ENCODE results near the gene JMJD1C.

- TF ChIP-seq, protein P1, sequence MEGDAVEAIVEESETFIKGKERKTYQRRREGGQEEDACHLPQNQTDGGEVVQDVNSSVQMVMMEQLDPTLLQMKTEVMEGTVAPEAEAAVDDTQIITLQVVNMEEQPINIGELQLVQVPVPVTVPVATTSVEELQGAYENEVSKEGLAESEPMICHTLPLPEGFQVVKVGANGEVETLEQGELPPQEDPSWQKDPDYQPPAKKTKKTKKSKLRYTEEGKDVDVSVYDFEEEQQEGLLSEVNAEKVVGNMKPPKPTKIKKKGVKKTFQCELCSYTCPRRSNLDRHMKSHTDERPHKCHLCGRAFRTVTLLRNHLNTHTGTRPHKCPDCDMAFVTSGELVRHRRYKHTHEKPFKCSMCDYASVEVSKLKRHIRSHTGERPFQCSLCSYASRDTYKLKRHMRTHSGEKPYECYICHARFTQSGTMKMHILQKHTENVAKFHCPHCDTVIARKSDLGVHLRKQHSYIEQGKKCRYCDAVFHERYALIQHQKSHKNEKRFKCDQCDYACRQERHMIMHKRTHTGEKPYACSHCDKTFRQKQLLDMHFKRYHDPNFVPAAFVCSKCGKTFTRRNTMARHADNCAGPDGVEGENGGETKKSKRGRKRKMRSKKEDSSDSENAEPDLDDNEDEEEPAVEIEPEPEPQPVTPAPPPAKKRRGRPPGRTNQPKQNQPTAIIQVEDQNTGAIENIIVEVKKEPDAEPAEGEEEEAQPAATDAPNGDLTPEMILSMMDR (IDR thresholded peaks at IDR 0.05; ENCODE audit: low read depth, low read length) = no peak
- TF ChIP-seq EZH2phosphoT487 (IDR thresholded peaks at IDR 0.05; ENCODE audit: low read depth) = no peak
These were observed 58.6 kb downstream of the JMJD1C start for GRCh38 chr10:63407136-63407662.
